WERI-Rb-1 (cell line): ENCODE results near the gene ECHDC3.

Experiments used
- DNase-seq: peaks from one replicate; pipeline ENCODE4 v3.0.0-alpha.2; 2020
- H3K27ac ChIP-seq: fragments of 250-450 bp; sonication (Bioruptor Pico); 2 replicates; pipeline ENCODE4 v1.5.1; 2020; ENCODE audit warnings: mild to moderate bottlenecking, moderate library complexity
- H3K27me3 ChIP-seq: fragments of 250-450 bp; sonication (Bioruptor Pico); 2 replicates; pipeline ENCODE4 v1.5.1; 2021; ENCODE audit warnings: mild to moderate bottlenecking, low read depth, moderate library complexity; ENCODE audit not compliant: insufficient read depth, severe bottlenecking
- H3K36me3 ChIP-seq: fragments of 250-450 bp; sonication (Bioruptor Pico); 2 replicates; pipeline ENCODE4 v1.5.1; 2020; ENCODE audit warnings: mild to moderate bottlenecking, moderate library complexity
- H3K4me3 ChIP-seq: 2 replicates; pipeline ENCODE4 v1.5.1; 2011; ENCODE audit warnings: low read depth, mild to moderate bottlenecking, control low read depth, low read length
- H3K9me3 ChIP-seq: fragments of 250-450 bp; sonication (Bioruptor Pico); 2 replicates; pipeline ENCODE4 v1.5.1; 2021; ENCODE audit warnings: mild to moderate bottlenecking, moderate library complexity; ENCODE audit not compliant: severe bottlenecking
- CTCF ChIP-seq: IDR thresholded peaks from 2 replicates; pipeline ENCODE4 v1.5.1; 2011; ENCODE audit warnings: low read depth, mild to moderate bottlenecking, control low read depth, inconsistent platforms, low read length

ECHDC3 gene

GRCh38 chr10:11761431-11761830 is 19.2 kb downstream of the ECHDC3 start:
- Histone ChIP-seq H3K4me3 (no peak overlapping the region), H3K27me3 (no peaks in the 10 kb centered on the region), H3K36me3 (no peaks in the 10 kb centered on the region), H3K27ac (no peak overlapping the region), H3K9me3 (no peaks in the 10 kb centered on the region)
- TF ChIP-seq CTCF: no peak
- DNase-seq: no peak

GRCh38 chr10:11762706-11763500 is 20.7 kb downstream of the ECHDC3 start:
- 0 out of 2 replicates have a peak overlapping the region, but pooled peaks have one; percentile 20 for H3K27ac ChIP-seq
- H3K4me3 ChIP-seq: no peak overlapping the region
- H3K27me3 ChIP-seq: no peaks in the 10 kb centered on the region
- no peaks in the 10 kb centered on the region for H3K36me3 ChIP-seq
- TF ChIP-seq CTCF: no peak
- H3K9me3 ChIP-seq: no peaks in the 10 kb centered on the region
- DNase-seq: no peak

DNA sequence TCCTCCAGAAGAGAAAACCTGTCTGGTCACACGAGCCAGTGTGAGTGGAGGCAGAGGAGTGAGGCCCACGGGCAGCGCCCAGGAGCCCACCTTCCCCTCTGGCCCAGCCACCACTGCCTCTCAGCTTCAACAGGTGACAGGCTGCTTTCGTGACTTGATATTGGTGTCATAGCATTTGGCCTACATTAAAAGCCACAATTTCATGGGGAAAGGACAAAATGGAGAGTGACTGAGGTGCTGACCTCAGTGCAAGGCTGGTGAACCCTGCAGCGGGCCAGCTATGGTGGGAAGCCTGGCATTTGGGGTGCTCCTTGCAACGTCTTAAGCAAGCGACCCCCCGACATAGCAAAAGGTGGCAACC is 21.3 kb downstream of the ECHDC3 start:
- Histone ChIP-seq H3K27ac (0 out of 2 replicates have a peak overlapping the region, but pooled peaks have one; percentile 20), H3K9me3 (no peaks in the 10 kb centered on the region), H3K27me3 (no peaks in the 10 kb centered on the region), H3K4me3 (no peak overlapping the region), H3K36me3 (no peaks in the 10 kb centered on the region)
- no peak for TF ChIP-seq CTCF
- no peak for DNase-seq

GRCh38 chr10:11765141-11765540 is 23.0 kb downstream of the ECHDC3 start:
- DNase-seq: peak; percentile 12
- no peak for TF ChIP-seq CTCF
- H3K4me3 ChIP-seq: no peak overlapping the region
- no peaks in the 10 kb centered on the region for H3K9me3 ChIP-seq
- H3K36me3 ChIP-seq: no peaks in the 10 kb centered on the region
- H3K27ac ChIP-seq: no peak overlapping the region; the same call in 1 of the 2 replicates
- H3K27me3 ChIP-seq: no peaks in the 10 kb centered on the region

- Histone ChIP-seq H3K36me3 (no peaks in the 10 kb centered on the region), H3K27me3 (no peaks in the 10 kb centered on the region), H3K4me3 (no peak overlapping the region), H3K9me3 (no peaks in the 10 kb centered on the region), H3K27ac (no peak overlapping the region)
- no peak for TF ChIP-seq CTCF
- no peak for DNase-seq
Observed at GRCh38 chr10:11772575-11773288, 30.6 kb downstream of the ECHDC3 start.
